WTC11 (cell line): ENCODE data around the gene DCXR. TPM values are rescaled to one million over a fixed set of nuclear protein-coding genes. Genes with fewer than 3 reads are reported as not detected.

Experiments used
- ATAC-seq: fragments of 200-7000 bp; cut with Tn5 transposase; 2 replicates; pipeline ENCODE4 v1.10.0; 2021; ENCODE audit warnings: mild to moderate bottlenecking, moderate library complexity
- CTCF ChIA-PET: fragments of 300-600 bp; sonication (Branson Sonifier 250); formaldehyde crosslinking; loops from one replicate; lab custom pipeline; 2021; ENCODE audit warnings: antibody characterized with exemption; lab: Charles Lee
- POLR2A ChIA-PET: fragments of 350-600 bp; sonication (Branson Sonifier 250); formaldehyde crosslinking; loops from one replicate; lab custom pipeline; 2021; ENCODE audit warnings: antibody characterized with exemption; lab: Charles Lee
- DNase-seq: peaks from one replicate; pipeline ENCODE4 v3.0.0; 2021; ENCODE audit warnings: low spot score
- H3K27ac Mint-ChIP-seq: 2 replicates; pipeline ENCODE4 v1.8.0; 2021; ENCODE audit warnings: mixed read lengths
- H3K27me3 Mint-ChIP-seq: 2 replicates; pipeline ENCODE4 v1.8.0; 2021; ENCODE audit warnings: low read depth, mild to moderate bottlenecking, moderate library complexity, mixed read lengths
- H3K36me3 Mint-ChIP-seq: 2 replicates; pipeline ENCODE4 v1.8.0; 2021; ENCODE audit warnings: mixed read lengths
- H3K4me1 Mint-ChIP-seq: 2 replicates; pipeline ENCODE4 v1.8.0; 2022; ENCODE audit warnings: mixed read lengths
- H3K4me3 Mint-ChIP-seq: 2 replicates; pipeline ENCODE4 v1.8.0; 2021; ENCODE audit warnings: mild to moderate bottlenecking, moderate library complexity, mixed read lengths
- H3K9me3 Mint-ChIP-seq: 2 replicates; pipeline ENCODE4 v1.8.0; 2021; ENCODE audit warnings: mixed read lengths
- AR ChIP-seq: fragments of 250-450 bp; sonication (Bioruptor Pico); IDR thresholded peaks from 2 replicates; pipeline ENCODE4 v1.9.0; 2021; ENCODE audit warnings: mild to moderate bottlenecking
- CBFB ChIP-seq: sonication (generic); formaldehyde crosslinking; IDR thresholded peaks from 2 replicates; pipeline ENCODE4 v1.8.1; 2022; ENCODE audit warnings: mild to moderate bottlenecking, low read depth, missing genetic modification reagents
- CDX4 ChIP-seq: fragments of 250-450 bp; sonication (Bioruptor Pico); IDR thresholded peaks from 2 replicates; pipeline ENCODE4 v1.9.0; 2021; ENCODE audit warnings: moderate library complexity, mild to moderate bottlenecking, inconsistent platforms, borderline replicate concordance
- ERG ChIP-seq: fragments of 250-450 bp; sonication (Bioruptor Pico); IDR thresholded peaks from 2 replicates; pipeline ENCODE4 v1.8.0; 2021; ENCODE audit warnings: mild to moderate bottlenecking
- FOXJ3 ChIP-seq: sonication (generic); formaldehyde crosslinking; IDR thresholded peaks from 2 replicates; pipeline ENCODE4 v1.9.0; 2021; ENCODE audit warnings: missing genetic modification reagents, mild to moderate bottlenecking, borderline replicate concordance
- HMGA2 ChIP-seq: fragments of 250-450 bp; sonication (Bioruptor Pico); IDR thresholded peaks from 2 replicates; pipeline ENCODE4 v1.4.0; 2021; ENCODE audit warnings: mild to moderate bottlenecking, moderate library complexity
- IRF2 ChIP-seq: sonication (generic); formaldehyde crosslinking; IDR thresholded peaks from 2 replicates; pipeline ENCODE4 v1.8.0; 2022; ENCODE audit warnings: low read depth, missing genetic modification reagents, borderline replicate concordance
- JAZF1 ChIP-seq: fragments of 250-450 bp; sonication (Bioruptor Pico); IDR thresholded peaks from 2 replicates; pipeline ENCODE4 v1.9.0; 2021; ENCODE audit warnings: moderate library complexity, mild to moderate bottlenecking, inconsistent platforms
- MYBL2 ChIP-seq: sonication (generic); formaldehyde crosslinking; IDR thresholded peaks from 2 replicates; pipeline ENCODE4 v1.8.1; 2023; ENCODE audit warnings: mild to moderate bottlenecking, moderate library complexity, missing genetic modification reagents
- NR2C2 ChIP-seq: sonication (generic); formaldehyde crosslinking; IDR thresholded peaks from 2 replicates; pipeline ENCODE4 v1.8.0; 2022; ENCODE audit warnings: mild to moderate bottlenecking, missing genetic modification reagents
- NR3C1 ChIP-seq: sonication (generic); formaldehyde crosslinking; conservative IDR thresholded peaks from 2 replicates; pipeline ENCODE4 v1.8.1; 2023; ENCODE audit warnings: low read depth, mild to moderate bottlenecking, missing genetic modification reagents
- SOX15 ChIP-seq: fragments of 250-450 bp; sonication (Bioruptor Pico); IDR thresholded peaks from 2 replicates; pipeline ENCODE4 v1.9.0; 2021; ENCODE audit warnings: mild to moderate bottlenecking
- TP53 ChIP-seq: sonication (generic); formaldehyde crosslinking; IDR thresholded peaks from 2 replicates; pipeline ENCODE4 v1.8.1; 2023; ENCODE audit warnings: mild to moderate bottlenecking, missing genetic modification reagents
- ZNF232 ChIP-seq: sonication (generic); formaldehyde crosslinking; IDR thresholded peaks from 2 replicates; pipeline ENCODE4 v1.8.0; 2022; ENCODE audit warnings: mild to moderate bottlenecking, missing genetic modification reagents
- ZNF263 ChIP-seq: sonication (generic); formaldehyde crosslinking; IDR thresholded peaks from 2 replicates; pipeline ENCODE4 v1.8.1; 2022; ENCODE audit warnings: low read depth, mild to moderate bottlenecking, moderate library complexity, missing genetic modification reagents
- ZNF317 ChIP-seq: sonication (generic); formaldehyde crosslinking; IDR thresholded peaks from 2 replicates; pipeline ENCODE4 v1.8.1; 2023; ENCODE audit warnings: low read depth, mild to moderate bottlenecking, moderate library complexity, missing genetic modification reagents, borderline replicate concordance
- ZNF396 ChIP-seq: fragments of 250-450 bp; sonication (Bioruptor Pico); IDR thresholded peaks from 2 replicates; pipeline ENCODE4 v1.8.0; 2021; ENCODE audit warnings: mild to moderate bottlenecking, moderate library complexity, borderline replicate concordance
- total RNA-seq: library from RNA; stranded (reverse); gene quantifications from 3 replicates; pipeline ENCODE4 v1.2.3, GENCODE V29; 2021
- TF ChIP-seq, protein P1 (sequence below): fragments of 200-600 bp; IDR thresholded peaks from 2 replicates; pipeline ENCODE4 v1.8.0; 2022; ENCODE audit warnings: antibody characterized with exemption
- TF ChIP-seq, protein P2 (sequence below): sonication (generic); formaldehyde crosslinking; IDR thresholded peaks from 2 replicates; pipeline ENCODE4 v1.8.0; 2022; ENCODE audit warnings: mild to moderate bottlenecking, missing genetic modification reagents
- TF ChIP-seq, protein P3 (sequence below): sonication (generic); formaldehyde crosslinking; conservative IDR thresholded peaks from 2 replicates; pipeline ENCODE4 v1.8.1; 2023; ENCODE audit warnings: mild to moderate bottlenecking, low read depth, missing genetic modification reagents, moderate library complexity
- TF ChIP-seq, protein P4 (sequence below): sonication (generic); formaldehyde crosslinking; conservative IDR thresholded peaks from 2 replicates; pipeline ENCODE4 v1.8.1; 2022; ENCODE audit warnings: mild to moderate bottlenecking, missing genetic modification reagents

The DCXR gene
- total RNA-seq, 1 experiment from 2014 or later: 130 TPM

DNA sequence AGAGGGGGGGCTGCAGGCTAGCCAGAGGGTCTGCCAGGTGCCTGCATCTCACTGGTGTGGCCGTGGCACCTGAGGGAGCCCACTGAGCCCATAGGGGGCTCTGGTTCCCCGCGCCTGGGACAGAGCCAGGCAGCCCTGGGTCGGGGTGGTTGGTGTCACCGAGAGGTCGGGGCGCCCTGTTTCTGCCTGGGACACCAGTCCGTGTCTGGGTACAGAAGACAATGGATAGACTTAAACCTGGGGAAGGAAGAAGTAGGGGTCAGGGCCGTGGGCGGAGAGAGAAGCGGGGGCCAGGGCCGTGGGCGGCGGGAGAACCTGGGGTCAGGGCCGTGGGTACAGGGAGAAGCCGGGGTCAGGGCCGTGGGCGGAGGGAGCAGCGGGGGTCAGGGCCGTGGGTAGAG, 11.1 kb upstream of the DCXR start:
- ATAC-seq (no peak), DNase-seq (no peak)
- Mint-ChIP-seq H3K27ac (no peak overlapping the region), H3K4me3 (peak overlapping the region; percentile 35; the same call in 1 of the 2 replicates), H3K4me1 (peaks cover 6% of the 10 kb centered on the region), H3K27me3 (no peaks in the 10 kb centered on the region), H3K9me3 (no peaks in the 10 kb centered on the region), H3K36me3 (peaks cover 10% of the 10 kb centered on the region)
- TF ChIP-seq ZNF263 (CRISPR knock-in tag): no peak
- TF ChIP-seq SOX15 (CRISPR knock-in tag): no peak
- TF ChIP-seq HMGA2: no peak
- no peak for TF ChIP-seq ZNF317 (CRISPR knock-in tag)
- no peak for TF ChIP-seq AR (CRISPR knock-in tag)
- TF ChIP-seq MYBL2 (CRISPR knock-in tag): no peak
- TF ChIP-seq, protein P1, sequence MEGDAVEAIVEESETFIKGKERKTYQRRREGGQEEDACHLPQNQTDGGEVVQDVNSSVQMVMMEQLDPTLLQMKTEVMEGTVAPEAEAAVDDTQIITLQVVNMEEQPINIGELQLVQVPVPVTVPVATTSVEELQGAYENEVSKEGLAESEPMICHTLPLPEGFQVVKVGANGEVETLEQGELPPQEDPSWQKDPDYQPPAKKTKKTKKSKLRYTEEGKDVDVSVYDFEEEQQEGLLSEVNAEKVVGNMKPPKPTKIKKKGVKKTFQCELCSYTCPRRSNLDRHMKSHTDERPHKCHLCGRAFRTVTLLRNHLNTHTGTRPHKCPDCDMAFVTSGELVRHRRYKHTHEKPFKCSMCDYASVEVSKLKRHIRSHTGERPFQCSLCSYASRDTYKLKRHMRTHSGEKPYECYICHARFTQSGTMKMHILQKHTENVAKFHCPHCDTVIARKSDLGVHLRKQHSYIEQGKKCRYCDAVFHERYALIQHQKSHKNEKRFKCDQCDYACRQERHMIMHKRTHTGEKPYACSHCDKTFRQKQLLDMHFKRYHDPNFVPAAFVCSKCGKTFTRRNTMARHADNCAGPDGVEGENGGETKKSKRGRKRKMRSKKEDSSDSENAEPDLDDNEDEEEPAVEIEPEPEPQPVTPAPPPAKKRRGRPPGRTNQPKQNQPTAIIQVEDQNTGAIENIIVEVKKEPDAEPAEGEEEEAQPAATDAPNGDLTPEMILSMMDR: no peak
- TF ChIP-seq NR3C1 (CRISPR knock-in tag): no peak
- ChIA-PET CTCF (interaction anchor here (1.2 to 1.3 kb wide), 2 partner anchors 11 to 18 kb away, joined by 3 to 8 read pairs; partner anchors contain the start of gene DCXR), POLR2A (no interaction called here)

GRCh38 chr17:82047914-82048570, 10.5 kb upstream of the DCXR start:
- DNase-seq (no peak), ATAC-seq (no peak)
- peaks cover 11% of the 10 kb centered on the region for H3K4me1 Mint-ChIP-seq
- POLR2A ChIA-PET: no interaction called here
- H3K9me3 Mint-ChIP-seq: no peaks in the 10 kb centered on the region
- no peaks in the 10 kb centered on the region for H3K27me3 Mint-ChIP-seq
- H3K36me3 Mint-ChIP-seq: peaks cover 10% of the 10 kb centered on the region
- CTCF ChIA-PET: interaction anchor here (1.2 to 1.3 kb wide), 2 partner anchors 10 to 17 kb away, joined by 3 to 8 read pairs; partner anchors contain the start of gene DCXR
- no peak overlapping the region for H3K4me3 Mint-ChIP-seq
- H3K27ac Mint-ChIP-seq: peak overlapping the region; percentile 57; the same call in 1 of the 2 replicates
- TF ChIP-seq HMGA2 (no peak), ERG (CRISPR knock-in tag) (no peak), NR3C1 (CRISPR knock-in tag) (no peak), JAZF1 (no peak), IRF2 (no peak)

DNA sequence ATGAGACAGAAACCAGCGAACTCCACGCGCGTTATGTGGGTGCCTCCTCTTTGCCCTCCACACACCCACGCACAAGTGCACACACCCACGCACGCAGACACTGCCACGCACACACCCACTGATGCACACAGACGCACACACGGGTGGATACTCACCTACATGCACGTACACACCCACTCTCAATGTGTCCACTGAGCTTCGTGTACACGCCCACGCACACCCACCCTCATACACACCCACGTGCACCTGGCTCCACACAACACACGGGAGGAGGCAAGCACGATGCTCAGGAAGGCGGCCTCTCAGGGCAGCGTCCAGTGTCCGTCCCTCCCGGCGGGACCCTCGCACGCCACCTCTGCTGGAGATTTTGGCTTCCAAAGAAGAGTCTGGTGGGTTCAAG, 9.9 kb upstream of the DCXR start:
- POLR2A ChIA-PET: no interaction called here
- peaks cover 10% of the 10 kb centered on the region for H3K36me3 Mint-ChIP-seq
- CTCF ChIA-PET: interaction anchor here (1.2 to 1.3 kb wide), 2 partner anchors 10 to 17 kb away, joined by 3 to 8 read pairs; partner anchors contain the start of gene DCXR
- H3K9me3 Mint-ChIP-seq: no peaks in the 10 kb centered on the region
- H3K4me1 Mint-ChIP-seq: peaks cover 16% of the 10 kb centered on the region
- ATAC-seq (no peak), DNase-seq (no peak)
- H3K4me3 Mint-ChIP-seq: no peak overlapping the region
- no peaks in the 10 kb centered on the region; the same call in 1 of the 2 replicates for H3K27me3 Mint-ChIP-seq
- H3K27ac Mint-ChIP-seq: peak overlapping the region; percentile 57; the same call in 1 of the 2 replicates
- TF ChIP-seq ZNF232 (CRISPR knock-in tag) (no peak), NR2C2 (no peak), TP53 (CRISPR knock-in tag) (no peak), ZNF396 (CRISPR knock-in tag) (no peak), FOXJ3 (CRISPR knock-in tag) (no peak), CDX4 (CRISPR knock-in tag) (no peak), CBFB (CRISPR knock-in tag) (no peak), NR3C1 (CRISPR knock-in tag) (no peak)
- TF ChIP-seq, protein P2, sequence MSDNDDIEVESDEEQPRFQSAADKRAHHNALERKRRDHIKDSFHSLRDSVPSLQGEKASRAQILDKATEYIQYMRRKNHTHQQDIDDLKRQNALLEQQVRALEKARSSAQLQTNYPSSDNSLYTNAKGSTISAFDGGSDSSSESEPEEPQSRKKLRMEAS (CRISPR knock-in tag): no peak
- TF ChIP-seq, protein P3, sequence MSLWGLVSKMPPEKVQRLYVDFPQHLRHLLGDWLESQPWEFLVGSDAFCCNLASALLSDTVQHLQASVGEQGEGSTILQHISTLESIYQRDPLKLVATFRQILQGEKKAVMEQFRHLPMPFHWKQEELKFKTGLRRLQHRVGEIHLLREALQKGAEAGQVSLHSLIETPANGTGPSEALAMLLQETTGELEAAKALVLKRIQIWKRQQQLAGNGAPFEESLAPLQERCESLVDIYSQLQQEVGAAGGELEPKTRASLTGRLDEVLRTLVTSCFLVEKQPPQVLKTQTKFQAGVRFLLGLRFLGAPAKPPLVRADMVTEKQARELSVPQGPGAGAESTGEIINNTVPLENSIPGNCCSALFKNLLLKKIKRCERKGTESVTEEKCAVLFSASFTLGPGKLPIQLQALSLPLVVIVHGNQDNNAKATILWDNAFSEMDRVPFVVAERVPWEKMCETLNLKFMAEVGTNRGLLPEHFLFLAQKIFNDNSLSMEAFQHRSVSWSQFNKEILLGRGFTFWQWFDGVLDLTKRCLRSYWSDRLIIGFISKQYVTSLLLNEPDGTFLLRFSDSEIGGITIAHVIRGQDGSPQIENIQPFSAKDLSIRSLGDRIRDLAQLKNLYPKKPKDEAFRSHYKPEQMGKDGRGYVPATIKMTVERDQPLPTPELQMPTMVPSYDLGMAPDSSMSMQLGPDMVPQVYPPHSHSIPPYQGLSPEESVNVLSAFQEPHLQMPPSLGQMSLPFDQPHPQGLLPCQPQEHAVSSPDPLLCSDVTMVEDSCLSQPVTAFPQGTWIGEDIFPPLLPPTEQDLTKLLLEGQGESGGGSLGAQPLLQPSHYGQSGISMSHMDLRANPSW (CRISPR knock-in tag): no peak
- TF ChIP-seq, protein P4, sequence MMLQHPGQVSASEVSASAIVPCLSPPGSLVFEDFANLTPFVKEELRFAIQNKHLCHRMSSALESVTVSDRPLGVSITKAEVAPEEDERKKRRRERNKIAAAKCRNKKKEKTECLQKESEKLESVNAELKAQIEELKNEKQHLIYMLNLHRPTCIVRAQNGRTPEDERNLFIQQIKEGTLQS (CRISPR knock-in tag): no peak
